GM20000 (cell line): Measurements from ENCODE around the gene HECTD4.

Source experiments
- DNase-seq: peaks from one replicate; pipeline ENCODE4 v3.0.0; 2012; ENCODE audit warnings: low spot score
- TF ChIP-seq, protein P1 (sequence below): IDR thresholded peaks from 2 replicates; pipeline ENCODE4 v1.5.1; 2012; ENCODE audit warnings: mild to moderate bottlenecking, control low read depth; ENCODE audit errors: extremely low read depth, missing control alignments

The HECTD4 gene

DNA sequence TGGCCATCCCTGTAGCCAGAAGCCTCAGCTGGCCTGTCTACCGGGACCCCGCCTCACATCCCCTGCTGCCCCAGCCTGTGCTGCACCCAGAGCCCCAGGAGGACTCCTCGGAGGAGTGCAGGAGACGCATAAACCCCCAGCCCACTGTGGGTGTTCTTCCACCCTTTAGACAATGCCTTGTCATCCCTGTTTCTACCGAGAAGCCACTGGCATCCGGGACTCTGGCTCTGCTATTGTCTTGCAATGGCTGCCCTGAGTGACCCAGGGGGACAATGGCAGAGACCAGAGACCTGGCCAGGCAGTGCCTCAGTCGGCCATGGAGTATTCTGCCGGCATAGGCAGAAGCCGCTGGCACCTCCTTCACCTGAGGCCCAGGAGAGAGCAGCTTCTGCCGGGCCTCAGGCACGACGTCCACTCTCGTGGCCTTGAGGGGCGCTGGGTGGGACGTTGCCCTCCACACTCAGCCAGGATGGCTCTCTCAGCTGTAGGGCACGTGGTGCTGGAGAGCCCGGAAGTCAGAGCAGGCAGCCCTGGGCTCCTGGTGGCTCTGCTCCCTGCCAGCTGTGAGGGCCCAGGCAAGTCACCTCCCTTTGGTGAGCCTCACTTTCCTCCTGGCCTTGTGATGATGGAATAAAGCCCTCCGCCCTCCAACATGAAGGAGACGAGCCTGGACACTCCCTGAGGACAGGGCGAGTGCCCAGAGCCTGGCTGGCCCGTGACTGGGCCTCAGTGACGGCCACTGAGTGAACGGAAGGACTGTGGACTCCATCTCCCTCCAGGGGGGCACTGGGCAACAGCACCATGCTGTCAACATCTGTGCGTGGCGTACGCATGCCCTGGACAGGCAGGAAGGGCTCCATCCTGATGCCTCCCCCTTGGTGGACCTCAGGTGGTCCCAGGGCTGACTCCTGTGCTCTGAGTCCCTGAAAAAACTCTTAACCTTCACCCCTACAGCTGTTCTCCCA, 215.9 kb downstream of the HECTD4 start:
- DNase-seq: no peak
- TF ChIP-seq, protein P1, sequence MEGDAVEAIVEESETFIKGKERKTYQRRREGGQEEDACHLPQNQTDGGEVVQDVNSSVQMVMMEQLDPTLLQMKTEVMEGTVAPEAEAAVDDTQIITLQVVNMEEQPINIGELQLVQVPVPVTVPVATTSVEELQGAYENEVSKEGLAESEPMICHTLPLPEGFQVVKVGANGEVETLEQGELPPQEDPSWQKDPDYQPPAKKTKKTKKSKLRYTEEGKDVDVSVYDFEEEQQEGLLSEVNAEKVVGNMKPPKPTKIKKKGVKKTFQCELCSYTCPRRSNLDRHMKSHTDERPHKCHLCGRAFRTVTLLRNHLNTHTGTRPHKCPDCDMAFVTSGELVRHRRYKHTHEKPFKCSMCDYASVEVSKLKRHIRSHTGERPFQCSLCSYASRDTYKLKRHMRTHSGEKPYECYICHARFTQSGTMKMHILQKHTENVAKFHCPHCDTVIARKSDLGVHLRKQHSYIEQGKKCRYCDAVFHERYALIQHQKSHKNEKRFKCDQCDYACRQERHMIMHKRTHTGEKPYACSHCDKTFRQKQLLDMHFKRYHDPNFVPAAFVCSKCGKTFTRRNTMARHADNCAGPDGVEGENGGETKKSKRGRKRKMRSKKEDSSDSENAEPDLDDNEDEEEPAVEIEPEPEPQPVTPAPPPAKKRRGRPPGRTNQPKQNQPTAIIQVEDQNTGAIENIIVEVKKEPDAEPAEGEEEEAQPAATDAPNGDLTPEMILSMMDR: no peak

- no peak for DNase-seq
- TF ChIP-seq, protein P1: no peak
Measured at GRCh38 chr12:112165624-112166023, 216.6 kb downstream of the HECTD4 start.

DNA sequence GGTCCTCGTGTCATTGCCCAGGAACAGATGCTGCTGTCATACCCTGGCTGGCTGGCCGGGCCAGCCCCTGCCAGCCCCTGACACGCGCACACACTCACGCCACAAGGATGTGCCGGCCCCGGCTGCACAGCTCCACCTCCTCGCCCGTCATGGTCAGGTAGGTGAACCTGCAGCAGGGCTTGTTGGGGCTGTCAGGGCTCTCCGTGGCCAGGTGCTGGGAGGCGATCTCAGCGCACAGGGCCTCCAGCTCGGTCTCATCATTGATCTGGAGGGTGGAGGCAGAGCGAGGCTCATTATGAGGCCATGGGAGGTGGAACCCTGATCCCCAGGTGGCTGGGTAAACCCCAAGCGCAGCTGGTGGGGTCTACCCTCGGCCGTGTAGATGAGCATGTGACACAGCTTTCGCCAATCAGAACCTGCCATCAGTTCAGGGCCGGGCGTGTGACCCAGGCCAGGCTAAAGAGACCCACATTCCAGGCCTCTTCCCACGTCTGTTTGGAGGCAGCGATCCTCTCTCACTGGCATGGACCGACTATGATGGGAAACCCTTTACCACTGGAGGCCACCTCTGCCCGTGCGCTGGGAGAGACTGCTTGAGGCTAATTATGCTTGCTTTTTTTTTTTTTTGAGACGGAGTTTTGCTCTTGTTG, 218.1 kb downstream of the HECTD4 start:
- TF ChIP-seq, protein P1: no peak

GRCh38 chr12:112163471-112163991, 218.7 kb downstream of the HECTD4 start:
- TF ChIP-seq, protein P1: no peak
- no peak for DNase-seq

More for the DNA sequence above, 218.1 kb downstream of the HECTD4 start:
- DNase-seq: no peak

DNA sequence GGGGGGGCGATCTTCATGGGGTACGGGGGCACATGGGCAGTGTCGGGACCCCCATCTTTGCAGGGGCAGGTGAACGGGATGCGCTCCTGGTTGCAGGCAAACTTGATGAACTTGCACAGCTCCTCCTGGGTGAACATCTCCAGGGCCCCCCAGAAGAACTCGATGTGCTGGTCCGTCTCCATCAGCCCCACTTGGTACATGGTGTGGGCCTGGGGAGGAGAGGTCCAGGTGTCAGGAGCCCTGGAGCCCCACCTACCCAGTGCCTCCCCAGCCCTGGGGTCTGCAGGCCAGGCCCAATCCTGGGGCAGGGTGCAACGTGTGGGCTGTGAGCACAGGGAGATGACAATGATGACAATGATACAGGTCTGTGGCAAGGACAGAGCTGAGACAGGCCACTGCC, 219.2 kb downstream of the HECTD4 start:
- TF ChIP-seq, protein P1: no peak
- DNase-seq: no peak

DNA sequence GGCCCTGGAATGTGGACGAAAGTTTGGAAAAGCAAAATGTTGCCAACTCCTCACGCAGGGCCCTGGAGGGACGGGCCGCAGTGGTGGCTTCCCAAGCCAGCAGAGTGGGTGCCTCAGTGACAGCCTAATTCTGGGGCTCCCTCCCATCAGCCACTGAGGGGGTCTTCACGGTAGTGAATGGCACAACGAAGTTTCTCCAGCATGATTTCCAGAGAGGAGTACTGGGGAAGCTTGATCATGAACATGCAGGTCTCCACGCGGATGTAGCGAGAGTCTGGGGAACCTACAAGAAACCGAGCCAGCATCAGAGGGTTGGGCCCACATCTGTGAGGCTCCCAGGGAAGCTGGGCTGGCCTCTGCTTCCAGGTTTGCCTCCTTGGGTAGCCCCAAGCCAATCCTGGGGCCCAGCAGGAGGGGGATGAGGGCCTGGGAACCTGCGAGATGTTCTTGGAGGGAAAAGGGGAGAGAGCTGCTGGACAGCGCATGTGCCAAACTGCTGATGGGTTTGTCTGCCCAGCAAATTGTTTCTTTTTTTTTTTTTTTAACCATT, 219.9 kb downstream of the HECTD4 start:
- no peak for DNase-seq
- TF ChIP-seq, protein P1: no peak

GRCh38 chr12:112161711-112162110, 220.5 kb downstream of the HECTD4 start:
- TF ChIP-seq, protein P1: no peak
- DNase-seq: no peak
